ENCODE data around the gene KTI12.
A peak's percentile ranks its signal among the peaks of the same experiment; 100 is the strongest.

KTI12 gene

DNA sequence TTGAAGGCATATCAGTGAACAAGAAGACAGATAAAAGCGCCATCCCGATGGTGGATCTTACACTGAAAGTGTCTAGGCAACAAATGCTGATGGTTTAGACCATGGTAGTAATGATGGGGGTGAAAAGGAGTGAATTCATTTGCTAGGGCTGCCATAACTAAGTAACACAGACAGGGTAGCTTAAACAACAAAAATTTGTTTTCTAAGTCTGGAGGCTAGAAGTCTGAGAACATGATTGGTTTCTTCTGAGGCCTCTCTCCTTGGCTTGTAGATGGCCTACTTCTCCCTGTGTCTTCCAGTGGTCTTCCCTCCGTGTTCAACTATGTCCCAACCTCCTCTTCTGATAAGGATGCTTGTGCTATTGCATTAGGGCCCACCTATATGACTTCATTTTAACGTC is 29.7 kb downstream of the KTI12 start:
- Histone ChIP-seq H3K4me1 (ENCODE audit: control insufficient read depth, insufficient read depth, low read length) (no peaks in the 10 kb centered on the region), H3K4me3 (ENCODE audit: low read depth, low read length) (no peak overlapping the region), H3K27ac (ENCODE audit: extremely low read depth, low read depth, low read length) (no peak overlapping the region), H3K9me3 (ENCODE audit: control insufficient read depth, insufficient read depth, low read depth, low read length) (no peaks in the 10 kb centered on the region), H3K36me3 (ENCODE audit: control insufficient read depth in 2 of 2, insufficient read depth in 1 of 2, low read length in 2 of 2) (no peaks in the 10 kb centered on the region)
- ChIA-PET CTCF (interaction anchor here (0.9 to 1.5 kb wide), 2 partner anchors 106 to 107 kb away, joined by 10 to 12 read pairs; no protein-coding TSS in a partner anchor), POLR2A (no interaction called here)
- TF ChIP-seq, protein P1, sequence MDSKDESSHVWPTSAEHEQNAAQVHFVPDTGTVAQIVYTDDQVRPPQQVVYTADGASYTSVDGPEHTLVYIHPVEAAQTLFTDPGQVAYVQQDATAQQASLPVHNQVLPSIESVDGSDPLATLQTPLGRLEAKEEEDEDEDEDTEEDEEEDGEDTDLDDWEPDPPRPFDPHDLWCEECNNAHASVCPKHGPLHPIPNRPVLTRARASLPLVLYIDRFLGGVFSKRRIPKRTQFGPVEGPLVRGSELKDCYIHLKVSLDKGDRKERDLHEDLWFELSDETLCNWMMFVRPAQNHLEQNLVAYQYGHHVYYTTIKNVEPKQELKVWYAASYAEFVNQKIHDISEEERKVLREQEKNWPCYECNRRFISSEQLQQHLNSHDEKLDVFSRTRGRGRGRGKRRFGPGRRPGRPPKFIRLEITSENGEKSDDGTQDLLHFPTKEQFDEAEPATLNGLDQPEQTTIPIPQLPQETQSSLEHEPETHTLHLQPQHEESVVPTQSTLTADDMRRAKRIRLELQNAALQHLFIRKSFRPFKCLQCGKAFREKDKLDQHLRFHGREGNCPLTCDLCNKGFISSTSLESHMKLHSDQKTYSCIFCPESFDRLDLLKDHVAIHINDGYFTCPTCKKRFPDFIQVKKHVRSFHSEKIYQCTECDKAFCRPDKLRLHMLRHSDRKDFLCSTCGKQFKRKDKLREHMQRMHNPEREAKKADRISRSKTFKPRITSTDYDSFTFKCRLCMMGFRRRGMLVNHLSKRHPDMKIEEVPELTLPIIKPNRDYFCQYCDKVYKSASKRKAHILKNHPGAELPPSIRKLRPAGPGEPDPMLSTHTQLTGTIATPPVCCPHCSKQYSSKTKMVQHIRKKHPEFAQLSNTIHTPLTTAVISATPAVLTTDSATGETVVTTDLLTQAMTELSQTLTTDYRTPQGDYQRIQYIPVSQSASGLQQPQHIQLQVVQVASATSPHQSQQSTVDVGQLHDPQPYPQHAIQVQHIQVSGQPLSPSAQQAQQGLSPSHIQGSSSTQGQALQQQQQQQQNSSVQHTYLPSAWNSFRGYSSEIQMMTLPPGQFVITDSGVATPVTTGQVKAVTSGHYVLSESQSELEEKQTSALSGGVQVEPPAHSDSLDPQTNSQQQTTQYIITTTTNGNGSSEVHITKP (tag by site-specific recombination; IDR thresholded peaks at IDR 0.05) = peak; percentile 90
- TF ChIP-seq ZIC2 (tag by site-specific recombination; IDR thresholded peaks at IDR 0.05) (no peak), ZFP69B (tag by site-specific recombination; IDR thresholded peaks at IDR 0.05) (peak; percentile 31; the same call in 1 of the 2 replicates)

DNA sequence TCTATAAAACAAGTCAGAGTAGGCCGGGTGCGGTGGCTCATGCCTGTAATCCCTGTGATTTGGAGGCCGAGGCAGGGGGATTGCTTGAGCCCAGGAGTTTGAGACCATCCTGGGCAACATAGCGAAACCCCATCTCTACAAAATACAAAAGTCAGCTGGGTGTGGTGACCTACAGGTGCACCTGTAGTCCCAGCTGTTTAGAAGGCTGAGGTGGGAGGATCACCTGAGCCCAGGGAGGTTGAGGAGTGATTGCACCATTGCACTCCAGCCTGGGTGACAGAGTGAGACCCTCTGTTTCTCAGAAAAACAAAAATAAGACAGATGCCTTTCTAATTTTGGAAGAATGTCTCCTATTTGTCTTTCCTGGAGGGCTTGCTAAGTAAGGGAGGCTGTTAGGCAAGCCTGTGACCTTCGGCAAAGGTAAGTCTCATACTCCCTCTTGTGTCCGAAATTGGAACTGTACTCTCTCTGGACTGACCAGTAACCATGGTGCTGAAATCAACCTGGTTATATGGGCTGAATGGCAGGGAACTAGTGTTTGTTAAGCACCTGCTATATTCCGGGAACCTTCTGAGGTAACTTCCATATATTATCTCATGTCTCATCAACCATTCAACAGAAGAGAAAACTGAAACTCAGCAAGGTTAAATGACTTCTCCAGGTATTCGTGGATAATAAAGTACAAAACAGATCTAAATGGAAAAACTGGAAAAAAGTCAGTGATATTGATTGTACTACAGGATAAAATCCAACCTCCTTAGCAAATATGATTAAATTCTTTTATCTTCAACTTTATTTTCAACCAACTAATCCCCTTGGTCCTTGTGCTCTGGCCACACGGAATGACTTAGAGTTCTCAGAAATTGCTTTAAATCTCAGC is 31.3 kb downstream of the KTI12 start:
- H3K4me1 ChIP-seq (ENCODE audit: control insufficient read depth, insufficient read depth, low read length) = no peaks in the 10 kb centered on the region
- no peaks in the 10 kb centered on the region for H3K9me3 ChIP-seq (ENCODE audit: control insufficient read depth, insufficient read depth, low read depth, low read length)
- H3K36me3 ChIP-seq (ENCODE audit: control insufficient read depth in 2 of 2, insufficient read depth in 1 of 2, low read length in 2 of 2) = no peaks in the 10 kb centered on the region
- no peak overlapping the region for H3K27ac ChIP-seq (ENCODE audit: extremely low read depth, low read depth, low read length)
- CTCF ChIA-PET = interaction anchor here (0.7 to 6.5 kb wide), 6 partner anchors 10 to 104 kb away, joined by 3 to 70 read pairs (median 4); no protein-coding TSS in a partner anchor
- no peak overlapping the region for H3K4me3 ChIP-seq (ENCODE audit: low read depth, low read length)
- POLR2A ChIA-PET = no interaction called here
- TF ChIP-seq ZBTB8A (tag by site-specific recombination; IDR thresholded peaks at IDR 0.05) (no peak), SP7 (tag by site-specific recombination; IDR thresholded peaks at IDR 0.05) (peak; percentile 41; the same call in 1 of the 2 replicates), OVOL3 (tag by site-specific recombination; IDR thresholded peaks at IDR 0.05) (no peak), TCF7L2 (IDR thresholded peaks at IDR 0.05; ENCODE audit: borderline replicate concordance, low read depth, low read length) (no peak), ZNF654 (tag by site-specific recombination; IDR thresholded peaks at IDR 0.05; ENCODE audit: low read depth) (peak; percentile 97), ZNF792 (tag by site-specific recombination; IDR thresholded peaks at IDR 0.05) (no peak), ZNF544 (tag by site-specific recombination; IDR thresholded peaks at IDR 0.05) (no peak), GLI2 (tag by site-specific recombination; IDR thresholded peaks at IDR 0.05; ENCODE audit: borderline replicate concordance, low read depth) (no peak), ZNF707 (tag by site-specific recombination; IDR thresholded peaks at IDR 0.05) (no peak), ZNF426 (tag by site-specific recombination; IDR thresholded peaks at IDR 0.05) (no peak)
- TF ChIP-seq, protein P2, sequence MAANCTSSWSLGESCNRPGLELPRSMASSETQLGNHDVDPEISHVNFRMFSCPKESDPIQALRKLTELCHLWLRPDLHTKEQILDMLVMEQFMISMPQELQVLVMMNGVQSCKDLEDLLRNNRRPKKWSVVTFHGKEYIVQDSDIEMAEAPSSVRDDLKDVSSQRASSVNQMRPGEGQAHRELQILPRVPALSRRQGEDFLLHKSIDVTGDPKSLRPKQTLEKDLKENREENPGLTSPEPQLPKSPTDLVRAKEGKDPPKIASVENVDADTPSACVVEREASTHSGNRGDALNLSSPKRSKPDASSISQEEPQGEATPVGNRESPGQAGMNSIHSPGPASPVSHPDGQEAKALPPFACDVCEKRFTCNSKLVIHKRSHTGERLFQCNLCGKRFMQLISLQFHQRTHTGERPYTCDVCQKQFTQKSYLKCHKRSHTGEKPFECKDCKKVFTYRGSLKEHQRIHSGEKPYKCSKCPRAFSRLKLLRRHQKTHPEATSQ (tag by site-specific recombination; IDR thresholded peaks at IDR 0.05) = no peak
- TF ChIP-seq, protein P3, sequence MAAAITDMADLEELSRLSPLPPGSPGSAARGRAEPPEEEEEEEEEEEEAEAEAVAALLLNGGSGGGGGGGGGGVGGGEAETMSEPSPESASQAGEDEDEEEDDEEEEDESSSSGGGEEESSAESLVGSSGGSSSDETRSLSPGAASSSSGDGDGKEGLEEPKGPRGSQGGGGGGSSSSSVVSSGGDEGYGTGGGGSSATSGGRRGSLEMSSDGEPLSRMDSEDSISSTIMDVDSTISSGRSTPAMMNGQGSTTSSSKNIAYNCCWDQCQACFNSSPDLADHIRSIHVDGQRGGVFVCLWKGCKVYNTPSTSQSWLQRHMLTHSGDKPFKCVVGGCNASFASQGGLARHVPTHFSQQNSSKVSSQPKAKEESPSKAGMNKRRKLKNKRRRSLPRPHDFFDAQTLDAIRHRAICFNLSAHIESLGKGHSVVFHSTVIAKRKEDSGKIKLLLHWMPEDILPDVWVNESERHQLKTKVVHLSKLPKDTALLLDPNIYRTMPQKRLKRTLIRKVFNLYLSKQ (tag by site-specific recombination; IDR thresholded peaks at IDR 0.05; ENCODE audit: borderline replicate concordance) = no peak
- TF ChIP-seq, protein P4, sequence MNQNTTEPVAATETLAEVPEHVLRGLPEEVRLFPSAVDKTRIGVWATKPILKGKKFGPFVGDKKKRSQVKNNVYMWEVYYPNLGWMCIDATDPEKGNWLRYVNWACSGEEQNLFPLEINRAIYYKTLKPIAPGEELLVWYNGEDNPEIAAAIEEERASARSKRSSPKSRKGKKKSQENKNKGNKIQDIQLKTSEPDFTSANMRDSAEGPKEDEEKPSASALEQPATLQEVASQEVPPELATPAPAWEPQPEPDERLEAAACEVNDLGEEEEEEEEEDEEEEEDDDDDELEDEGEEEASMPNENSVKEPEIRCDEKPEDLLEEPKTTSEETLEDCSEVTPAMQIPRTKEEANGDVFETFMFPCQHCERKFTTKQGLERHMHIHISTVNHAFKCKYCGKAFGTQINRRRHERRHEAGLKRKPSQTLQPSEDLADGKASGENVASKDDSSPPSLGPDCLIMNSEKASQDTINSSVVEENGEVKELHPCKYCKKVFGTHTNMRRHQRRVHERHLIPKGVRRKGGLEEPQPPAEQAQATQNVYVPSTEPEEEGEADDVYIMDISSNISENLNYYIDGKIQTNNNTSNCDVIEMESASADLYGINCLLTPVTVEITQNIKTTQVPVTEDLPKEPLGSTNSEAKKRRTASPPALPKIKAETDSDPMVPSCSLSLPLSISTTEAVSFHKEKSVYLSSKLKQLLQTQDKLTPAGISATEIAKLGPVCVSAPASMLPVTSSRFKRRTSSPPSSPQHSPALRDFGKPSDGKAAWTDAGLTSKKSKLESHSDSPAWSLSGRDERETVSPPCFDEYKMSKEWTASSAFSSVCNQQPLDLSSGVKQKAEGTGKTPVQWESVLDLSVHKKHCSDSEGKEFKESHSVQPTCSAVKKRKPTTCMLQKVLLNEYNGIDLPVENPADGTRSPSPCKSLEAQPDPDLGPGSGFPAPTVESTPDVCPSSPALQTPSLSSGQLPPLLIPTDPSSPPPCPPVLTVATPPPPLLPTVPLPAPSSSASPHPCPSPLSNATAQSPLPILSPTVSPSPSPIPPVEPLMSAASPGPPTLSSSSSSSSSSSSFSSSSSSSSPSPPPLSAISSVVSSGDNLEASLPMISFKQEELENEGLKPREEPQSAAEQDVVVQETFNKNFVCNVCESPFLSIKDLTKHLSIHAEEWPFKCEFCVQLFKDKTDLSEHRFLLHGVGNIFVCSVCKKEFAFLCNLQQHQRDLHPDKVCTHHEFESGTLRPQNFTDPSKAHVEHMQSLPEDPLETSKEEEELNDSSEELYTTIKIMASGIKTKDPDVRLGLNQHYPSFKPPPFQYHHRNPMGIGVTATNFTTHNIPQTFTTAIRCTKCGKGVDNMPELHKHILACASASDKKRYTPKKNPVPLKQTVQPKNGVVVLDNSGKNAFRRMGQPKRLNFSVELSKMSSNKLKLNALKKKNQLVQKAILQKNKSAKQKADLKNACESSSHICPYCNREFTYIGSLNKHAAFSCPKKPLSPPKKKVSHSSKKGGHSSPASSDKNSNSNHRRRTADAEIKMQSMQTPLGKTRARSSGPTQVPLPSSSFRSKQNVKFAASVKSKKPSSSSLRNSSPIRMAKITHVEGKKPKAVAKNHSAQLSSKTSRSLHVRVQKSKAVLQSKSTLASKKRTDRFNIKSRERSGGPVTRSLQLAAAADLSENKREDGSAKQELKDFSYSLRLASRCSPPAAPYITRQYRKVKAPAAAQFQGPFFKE (tag by site-specific recombination; IDR thresholded peaks at IDR 0.05; ENCODE audit: borderline replicate concordance) = no peak
- TF ChIP-seq, protein P5, sequence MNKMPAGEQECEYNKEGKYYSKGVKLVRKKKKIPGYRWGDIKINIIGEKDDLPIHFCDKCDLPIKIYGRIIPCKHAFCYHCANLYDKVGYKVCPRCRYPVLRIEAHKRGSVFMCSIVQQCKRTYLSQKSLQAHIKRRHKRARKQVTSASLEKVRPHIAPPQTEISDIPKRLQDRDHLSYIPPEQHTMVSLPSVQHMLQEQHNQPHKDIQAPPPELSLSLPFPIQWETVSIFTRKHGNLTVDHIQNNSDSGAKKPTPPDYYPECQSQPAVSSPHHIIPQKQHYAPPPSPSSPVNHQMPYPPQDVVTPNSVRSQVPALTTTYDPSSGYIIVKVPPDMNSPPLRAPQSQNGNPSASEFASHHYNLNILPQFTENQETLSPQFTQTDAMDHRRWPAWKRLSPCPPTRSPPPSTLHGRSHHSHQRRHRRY (tag by site-specific recombination; IDR thresholded peaks at IDR 0.05) = no peak
- TF ChIP-seq, protein P6, sequence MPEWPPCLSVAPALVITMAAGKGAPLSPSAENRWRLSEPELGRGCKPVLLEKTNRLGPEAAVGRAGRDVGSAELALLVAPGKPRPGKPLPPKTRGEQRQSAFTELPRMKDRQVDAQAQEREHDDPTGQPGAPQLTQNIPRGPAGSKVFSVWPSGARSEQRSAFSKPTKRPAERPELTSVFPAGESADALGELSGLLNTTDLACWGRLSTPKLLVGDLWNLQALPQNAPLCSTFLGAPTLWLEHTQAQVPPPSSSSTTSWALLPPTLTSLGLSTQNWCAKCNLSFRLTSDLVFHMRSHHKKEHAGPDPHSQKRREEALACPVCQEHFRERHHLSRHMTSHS (tag by site-specific recombination; IDR thresholded peaks at IDR 0.05) = no peak
